Measurements from ENCODE around the gene DMXL2.

DMXL2 gene

DNA sequence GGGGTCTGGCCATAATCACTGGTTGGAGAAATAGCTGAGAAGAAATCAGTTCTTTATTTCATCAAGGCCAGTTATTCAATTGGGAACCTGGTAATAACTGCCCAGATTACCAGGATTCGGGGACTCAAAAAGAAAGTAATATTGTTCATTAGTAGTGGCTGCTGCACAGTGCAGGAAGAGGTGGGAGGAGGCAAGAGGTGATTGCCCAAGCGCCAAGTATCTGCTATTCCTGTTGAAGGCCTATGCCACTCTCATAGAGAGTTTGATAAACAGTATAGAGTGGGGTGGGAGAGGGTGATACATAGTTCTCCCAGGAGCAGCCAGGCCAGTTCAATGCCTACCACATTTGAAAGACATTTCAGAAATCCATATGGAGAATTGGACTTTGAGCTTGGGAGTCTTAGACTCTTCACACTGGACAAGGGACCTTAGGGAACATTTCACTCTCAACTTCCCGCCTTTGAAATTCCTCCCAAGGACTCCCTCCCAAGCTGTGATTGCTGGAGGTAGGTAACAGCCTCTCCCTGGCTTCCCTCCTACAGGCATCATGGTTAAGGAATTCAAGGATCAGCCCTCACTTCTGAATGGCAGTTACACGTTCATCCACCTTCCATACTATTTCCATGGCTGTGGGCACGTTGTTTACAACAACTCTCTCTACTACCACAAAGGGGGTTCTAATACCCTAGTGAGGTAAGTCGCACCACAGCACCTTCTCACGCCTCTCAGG, 221.4 kb downstream of the DMXL2 start (continued):
- TF ChIP-seq ZNF324 (tag by site-specific recombination; IDR thresholded peaks at IDR 0.05) (no peak), ZNF133 (tag by site-specific recombination; IDR thresholded peaks at IDR 0.05) (no peak), KLF7 (tag by site-specific recombination; IDR thresholded peaks at IDR 0.05; ENCODE audit: borderline replicate concordance) (no peak)

DNA sequence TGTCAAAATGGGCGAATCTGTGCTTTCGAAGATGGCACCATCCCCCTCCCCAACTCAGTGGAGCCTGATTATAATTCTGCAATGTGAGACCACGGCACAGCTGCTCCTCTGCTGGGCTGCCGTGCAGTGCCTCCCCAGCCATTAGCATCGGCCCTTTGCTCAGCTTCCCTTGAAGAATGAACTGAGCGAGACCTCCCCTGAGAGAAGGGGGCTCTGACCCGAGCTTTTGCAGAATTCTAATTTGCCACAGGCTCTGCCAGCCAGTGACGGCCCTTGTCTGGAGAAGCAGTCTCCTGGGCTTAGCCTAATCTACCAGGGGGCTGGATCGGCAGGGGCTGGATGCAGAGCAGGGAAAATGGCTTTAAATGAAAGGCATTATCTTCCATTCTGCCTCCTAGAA, 223.9 kb downstream of the DMXL2 start:
- Histone ChIP-seq H3K27ac (ENCODE audit: extremely low read depth, low read depth, low read length) (no peak overlapping the region), H3K9me3 (ENCODE audit: control insufficient read depth, insufficient read depth, low read depth, low read length) (no peaks in the 10 kb centered on the region), H3K36me3 (ENCODE audit: control insufficient read depth in 2 of 2, insufficient read depth in 1 of 2, low read length in 2 of 2) (no peaks in the 10 kb centered on the region), H3K4me1 (ENCODE audit: control insufficient read depth, insufficient read depth, low read length) (no peaks in the 10 kb centered on the region), H3K4me3 (ENCODE audit: low read depth, low read length) (no peak overlapping the region)
- CTCF ChIA-PET, result interaction anchor here (0.9 kb wide), 1 partner anchor 236 kb away, joined by 4 read pairs; no protein-coding TSS in a partner anchor
- TF ChIP-seq ZNF221 (tag by site-specific recombination; IDR thresholded peaks at IDR 0.05; ENCODE audit: borderline replicate concordance) (no peak), IKZF3 (tag by site-specific recombination; IDR thresholded peaks at IDR 0.05) (no peak), GFI1B (tag by site-specific recombination; IDR thresholded peaks at IDR 0.05) (no peak), ZNF19 (tag by site-specific recombination; IDR thresholded peaks at IDR 0.05; ENCODE audit: low read depth) (no peak), ZNF10 (tag by site-specific recombination; IDR thresholded peaks at IDR 0.05) (no peak), ZNF37A (tag by site-specific recombination; IDR thresholded peaks at IDR 0.05) (no peak), ZNF114 (tag by site-specific recombination; IDR thresholded peaks at IDR 0.05) (no peak), ZNF157 (tag by site-specific recombination; IDR thresholded peaks at IDR 0.05) (no peak), KLF1 (tag by site-specific recombination; IDR thresholded peaks at IDR 0.05) (no peak), ZNF335 (tag by site-specific recombination; conservative IDR thresholded peaks at IDR 0.05) (no peak)
- TF ChIP-seq, protein P1, sequence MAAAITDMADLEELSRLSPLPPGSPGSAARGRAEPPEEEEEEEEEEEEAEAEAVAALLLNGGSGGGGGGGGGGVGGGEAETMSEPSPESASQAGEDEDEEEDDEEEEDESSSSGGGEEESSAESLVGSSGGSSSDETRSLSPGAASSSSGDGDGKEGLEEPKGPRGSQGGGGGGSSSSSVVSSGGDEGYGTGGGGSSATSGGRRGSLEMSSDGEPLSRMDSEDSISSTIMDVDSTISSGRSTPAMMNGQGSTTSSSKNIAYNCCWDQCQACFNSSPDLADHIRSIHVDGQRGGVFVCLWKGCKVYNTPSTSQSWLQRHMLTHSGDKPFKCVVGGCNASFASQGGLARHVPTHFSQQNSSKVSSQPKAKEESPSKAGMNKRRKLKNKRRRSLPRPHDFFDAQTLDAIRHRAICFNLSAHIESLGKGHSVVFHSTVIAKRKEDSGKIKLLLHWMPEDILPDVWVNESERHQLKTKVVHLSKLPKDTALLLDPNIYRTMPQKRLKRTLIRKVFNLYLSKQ (tag by site-specific recombination; IDR thresholded peaks at IDR 0.05; ENCODE audit: borderline replicate concordance), result no peak
- TF ChIP-seq, protein P2, sequence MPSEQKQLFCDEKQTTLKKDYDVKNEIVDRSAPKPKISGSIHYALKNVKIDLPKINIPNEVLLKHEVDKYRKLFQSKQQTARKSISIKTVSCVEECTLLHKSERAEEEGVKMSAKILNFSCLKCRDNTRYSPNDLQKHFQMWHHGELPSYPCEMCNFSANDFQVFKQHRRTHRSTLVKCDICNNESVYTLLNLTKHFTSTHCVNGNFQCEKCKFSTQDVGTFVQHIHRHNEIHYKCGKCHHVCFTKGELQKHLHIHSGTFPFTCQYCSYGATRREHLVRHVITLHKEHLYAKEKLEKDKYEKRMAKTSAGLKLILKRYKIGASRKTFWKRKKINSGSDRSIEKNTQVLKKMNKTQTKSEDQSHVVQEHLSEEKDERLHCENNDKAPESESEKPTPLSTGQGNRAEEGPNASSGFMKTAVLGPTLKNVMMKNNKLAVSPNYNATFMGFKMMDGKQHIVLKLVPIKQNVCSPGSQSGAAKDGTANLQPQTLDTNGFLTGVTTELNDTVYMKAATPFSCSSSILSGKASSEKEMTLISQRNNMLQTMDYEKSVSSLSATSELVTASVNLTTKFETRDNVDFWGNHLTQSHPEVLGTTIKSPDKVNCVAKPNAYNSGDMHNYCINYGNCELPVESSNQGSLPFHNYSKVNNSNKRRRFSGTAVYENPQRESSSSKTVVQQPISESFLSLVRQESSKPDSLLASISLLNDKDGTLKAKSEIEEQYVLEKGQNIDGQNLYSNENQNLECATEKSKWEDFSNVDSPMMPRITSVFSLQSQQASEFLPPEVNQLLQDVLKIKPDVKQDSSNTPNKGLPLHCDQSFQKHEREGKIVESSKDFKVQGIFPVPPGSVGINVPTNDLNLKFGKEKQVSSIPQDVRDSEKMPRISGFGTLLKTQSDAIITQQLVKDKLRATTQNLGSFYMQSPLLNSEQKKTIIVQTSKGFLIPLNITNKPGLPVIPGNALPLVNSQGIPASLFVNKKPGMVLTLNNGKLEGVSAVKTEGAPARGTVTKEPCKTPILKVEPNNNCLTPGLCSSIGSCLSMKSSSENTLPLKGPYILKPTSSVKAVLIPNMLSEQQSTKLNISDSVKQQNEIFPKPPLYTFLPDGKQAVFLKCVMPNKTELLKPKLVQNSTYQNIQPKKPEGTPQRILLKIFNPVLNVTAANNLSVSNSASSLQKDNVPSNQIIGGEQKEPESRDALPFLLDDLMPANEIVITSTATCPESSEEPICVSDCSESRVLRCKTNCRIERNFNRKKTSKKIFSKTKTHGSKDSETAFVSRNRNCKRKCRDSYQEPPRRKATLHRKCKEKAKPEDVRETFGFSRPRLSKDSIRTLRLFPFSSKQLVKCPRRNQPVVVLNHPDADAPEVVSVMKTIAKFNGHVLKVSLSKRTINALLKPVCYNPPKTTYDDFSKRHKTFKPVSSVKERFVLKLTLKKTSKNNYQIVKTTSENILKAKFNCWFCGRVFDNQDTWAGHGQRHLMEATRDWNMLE (tag by site-specific recombination; conservative IDR thresholded peaks at IDR 0.05; ENCODE audit: low read depth), result no peak
- POLR2A ChIA-PET, result no interaction called here
